Left hindlimb (tissue), 1 donor: ENCODE data around the gene SDHA.
"Not testable (repeated sequence)": the region's sequence is repeated elsewhere in the genome, so short reads cannot be mapped to it uniquely, and the experiment has no call there.

Experiments
- DNase-seq: peaks from one replicate; pipeline ENCODE4 v3.0.0-alpha.2; 2018

Gene SDHA

GRCh38 chr5:186091-187041 lies 31.8 kb upstream of the SDHA start:
- peak; percentile 24 for DNase-seq

GRCh38 chr5:187042-187431 lies 31.1 kb upstream of the SDHA start:
- no peak for DNase-seq

GRCh38 chr5:187617-188451 lies 30.3 kb upstream of the SDHA start:
- no peak for DNase-seq

- DNase-seq = peak; percentile 90
These were observed 29.3 kb upstream of the SDHA start for GRCh38 chr5:188488-189481.

- DNase-seq = no peak
These were observed 28.6 kb upstream of the SDHA start for GRCh38 chr5:189486-189885.

GRCh38 chr5:189976-190365 lies 28.1 kb upstream of the SDHA start:
- DNase-seq = no peak

GRCh38 chr5:190366-191035 lies 27.6 kb upstream of the SDHA start:
- no peak for DNase-seq

- DNase-seq = peak; percentile 50
These were observed 26.8 kb upstream of the SDHA start, which contains the start of gene LRRC14B for GRCh38 chr5:191036-191948. TSS of gene LRRC14B (plus strand) at chr5:191495. CDS start at chr5:191539, 44 bp downstream.

- no peak for DNase-seq
These were observed 26.0 kb upstream of the SDHA start for GRCh38 chr5:191949-192690.

- DNase-seq = no peak
These were observed 25.5 kb upstream of the SDHA start for GRCh38 chr5:192691-192969.

GRCh38 chr5:192970-193831 lies 24.9 kb upstream of the SDHA start:
- DNase-seq = no peak

GRCh38 chr5:194102-194501 lies 24.0 kb upstream of the SDHA start:
- no peak for DNase-seq

- no peak for DNase-seq
These were observed 23.4 kb upstream of the SDHA start for GRCh38 chr5:194603-195209.

- no peak for DNase-seq
These were observed 22.5 kb upstream of the SDHA start for GRCh38 chr5:195401-196160.

GRCh38 chr5:196350-196749 lies 21.8 kb upstream of the SDHA start:
- no peak for DNase-seq

GRCh38 chr5:197031-197430 lies 21.1 kb upstream of the SDHA start:
- DNase-seq = not testable (repeated sequence)

GRCh38 chr5:197892-198489 lies 20.1 kb upstream of the SDHA start:
- DNase-seq = no peak
